ENCODE measurements around the gene FBXL17.

Gene FBXL17

GRCh38 chr5:107835096-107835495 is 546.8 kb downstream of the FBXL17 start:
- no peak for DNase-seq

DNA sequence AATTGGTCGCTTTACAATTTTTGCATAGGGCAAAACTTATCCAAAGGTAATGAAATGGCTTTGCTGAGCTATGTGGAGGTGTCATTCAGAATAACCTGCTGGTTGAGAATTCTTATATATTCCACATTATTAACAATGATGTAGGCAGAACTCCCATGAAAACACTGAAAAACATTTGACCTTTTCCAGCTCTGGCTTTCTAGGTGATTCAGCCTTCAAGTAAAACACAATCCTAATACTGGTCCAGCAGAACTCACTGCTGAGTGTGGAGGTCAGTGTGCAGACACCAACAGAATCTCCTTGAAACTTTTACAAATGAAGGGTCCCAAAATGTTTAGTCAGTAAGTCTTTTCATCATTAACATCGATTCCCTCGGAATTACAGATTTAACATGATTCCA is 549.2 kb downstream of the FBXL17 start:
- no peak for DNase-seq

DNA sequence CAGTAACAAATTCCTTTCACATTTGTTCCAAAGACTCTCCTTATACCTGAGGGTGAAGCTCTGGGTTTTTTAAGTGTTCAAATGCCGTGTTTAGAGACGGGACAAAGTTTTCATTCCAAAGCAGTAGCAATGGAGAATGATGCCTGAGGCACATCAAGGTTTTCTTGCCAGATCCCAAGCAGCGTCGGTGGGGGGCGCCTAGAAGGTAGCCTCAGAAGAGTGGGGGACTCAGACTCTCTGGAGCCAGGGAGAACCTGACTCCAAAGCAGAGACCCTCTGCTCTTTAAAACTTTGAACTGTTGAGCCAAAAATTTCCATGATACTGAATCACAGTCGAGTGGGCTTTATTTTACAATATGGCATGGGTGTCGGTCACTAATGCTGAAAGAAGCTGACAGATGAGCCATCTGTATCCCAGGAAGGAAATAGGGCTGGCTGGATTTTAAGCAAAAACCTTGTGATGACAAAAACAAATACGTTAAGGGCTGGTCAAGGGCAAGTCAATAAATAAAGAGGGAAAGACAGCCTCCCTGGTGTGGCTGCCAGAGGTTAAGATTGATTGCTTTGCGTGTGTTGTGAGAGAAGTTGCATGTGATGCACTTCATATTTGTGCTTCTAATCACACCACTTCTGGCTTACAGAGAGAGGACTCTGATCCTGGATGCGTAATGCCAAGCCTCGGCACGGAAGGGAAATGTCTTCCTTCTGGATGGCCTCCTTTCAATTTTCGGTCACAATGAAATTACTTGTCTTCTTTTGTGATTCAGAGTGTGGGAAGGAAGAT is 550.1 kb downstream of the FBXL17 start:
- DNase-seq: no peak

DNA sequence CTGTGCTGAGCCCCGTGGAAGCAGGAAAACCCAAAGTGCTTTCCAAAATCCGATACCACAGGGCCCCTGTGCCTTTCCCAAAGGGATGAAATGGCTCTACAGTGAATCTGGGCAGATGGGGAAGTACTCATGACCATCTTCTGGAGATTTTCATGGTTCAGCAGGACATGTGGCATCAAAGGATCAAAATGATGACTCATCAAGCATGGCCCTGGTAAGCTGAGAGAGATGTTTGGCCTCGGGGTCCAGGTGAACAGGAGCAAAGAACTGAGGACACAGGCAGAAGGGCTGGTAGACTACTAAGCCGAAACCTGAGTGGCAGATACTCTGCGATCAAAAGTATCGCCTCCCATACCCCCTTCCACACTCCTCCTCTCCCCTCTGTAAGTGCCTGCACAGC is 551.1 kb downstream of the FBXL17 start:
- DNase-seq: no peak

- DNase-seq: no peak
These were observed 555.4 kb downstream of the FBXL17 start for GRCh38 chr5:107826311-107827000.

GRCh38 chr5:107824821-107825220 is 557.1 kb downstream of the FBXL17 start:
- DNase-seq: no peak

GRCh38 chr5:107821288-107821687 is 560.6 kb downstream of the FBXL17 start:
- DNase-seq: no peak

DNA sequence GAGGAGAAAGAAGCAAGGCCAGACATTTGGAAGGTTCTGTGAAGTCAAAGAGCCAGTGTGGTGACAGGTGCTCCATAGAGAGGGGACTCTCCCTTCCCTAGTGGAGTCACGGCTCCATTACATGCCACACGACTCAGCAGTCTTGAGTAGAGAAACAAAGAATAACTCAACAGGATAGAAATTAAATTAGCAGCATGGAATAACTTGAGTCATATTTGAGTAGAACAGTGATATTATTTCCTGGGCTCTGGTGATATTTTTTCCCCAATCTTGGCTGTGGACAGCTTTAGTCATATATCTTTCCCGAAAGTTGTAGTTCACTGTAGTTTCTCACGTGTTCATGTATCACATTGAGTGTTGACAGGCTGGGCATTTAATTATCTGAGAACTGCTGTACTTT is 561.5 kb downstream of the FBXL17 start:
- no peak for DNase-seq

DNA sequence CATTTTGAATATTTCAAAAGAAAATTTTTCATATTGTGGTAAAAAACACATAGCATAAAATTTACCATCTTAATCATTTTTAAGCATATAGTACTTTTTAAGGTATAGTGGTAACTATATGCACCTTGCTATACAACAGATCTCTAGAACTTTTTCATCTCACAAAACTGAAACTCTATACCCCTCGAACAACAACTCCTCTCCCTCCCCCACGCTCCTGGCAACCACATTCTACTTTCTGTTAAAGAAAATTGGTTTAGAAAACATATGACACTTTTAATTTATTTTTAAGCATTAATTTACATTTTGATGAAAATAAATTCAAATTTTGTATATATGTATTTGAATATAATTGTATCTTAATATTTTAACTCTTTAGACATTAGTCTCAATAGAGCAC is 563.9 kb downstream of the FBXL17 start:
- no peak for DNase-seq

- no peak for DNase-seq
These were observed 564.5 kb downstream of the FBXL17 start for GRCh38 chr5:107817436-107817835.

DNA sequence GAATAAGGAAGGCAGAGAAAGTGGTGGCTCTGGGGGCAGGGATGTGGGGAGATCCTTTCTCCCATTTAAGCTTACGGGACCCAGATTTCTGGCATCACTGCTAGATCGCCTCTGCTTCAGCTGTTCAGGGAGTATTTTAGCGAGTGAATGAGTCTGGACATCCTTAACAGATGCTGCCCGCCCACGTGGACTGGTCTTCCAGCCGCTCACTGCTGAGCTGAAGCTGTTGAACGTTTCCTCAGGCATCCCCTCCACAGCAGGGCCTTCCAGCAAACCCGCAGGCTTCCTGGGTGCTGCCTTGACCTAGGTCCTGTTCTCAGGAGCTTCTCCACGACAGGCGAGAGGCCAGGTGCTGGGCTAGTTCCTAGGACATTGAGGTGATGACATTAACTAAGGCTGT is 566.8 kb downstream of the FBXL17 start:
- no peak for DNase-seq

- no peak for DNase-seq
These were observed 567.6 kb downstream of the FBXL17 start for GRCh38 chr5:107814183-107814827.

GRCh38 chr5:107813559-107813958 is 568.3 kb downstream of the FBXL17 start:
- DNase-seq: no peak

- no peak for DNase-seq
These were observed 569.2 kb downstream of the FBXL17 start for GRCh38 chr5:107812570-107813141.

DNA sequence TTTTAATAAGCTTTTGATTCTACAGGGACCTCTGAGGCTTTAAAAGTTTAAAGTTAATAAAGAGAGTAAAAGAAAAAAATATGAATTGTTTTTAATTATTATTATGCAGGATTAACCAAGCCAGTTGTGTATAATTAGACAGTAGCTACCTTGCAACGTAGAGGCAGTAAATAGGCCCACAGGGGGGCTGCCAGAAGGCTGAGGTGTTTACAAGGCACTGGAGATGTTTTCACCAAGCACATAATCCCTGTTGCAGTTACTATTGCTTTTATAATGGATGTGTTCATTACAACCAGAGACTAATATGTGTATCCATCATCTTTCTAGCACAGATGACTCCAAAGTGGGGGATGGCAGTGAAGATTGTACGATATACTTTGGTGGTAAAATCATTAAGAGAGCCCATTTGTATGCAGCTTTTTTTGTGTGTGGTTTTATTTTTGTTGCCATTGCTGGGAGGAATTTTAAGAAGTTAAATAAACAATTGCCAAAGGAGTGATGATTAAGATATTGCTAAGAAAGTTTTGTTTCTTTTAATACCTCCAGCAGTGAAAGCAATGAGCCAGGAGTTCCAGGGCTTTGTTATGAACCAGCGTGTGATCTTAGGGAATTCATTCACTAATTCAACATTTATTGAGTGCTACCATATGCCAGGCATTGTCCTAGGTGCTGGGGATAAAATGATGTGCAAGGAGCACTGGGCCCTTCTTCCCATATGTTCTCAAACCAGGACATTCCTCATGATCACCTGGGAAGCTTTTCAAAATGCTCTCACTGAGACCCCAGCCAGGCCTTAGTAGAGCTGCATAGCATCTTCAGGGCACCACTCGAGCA is 572.5 kb downstream of the FBXL17 start:
- no peak for DNase-seq
